ENCODE measurements around the gene CCNB2. TPM values are rescaled to one million over a fixed set of nuclear protein-coding genes. Genes with fewer than 3 reads are reported as not detected.
"Not testable (repeated sequence)": the region's sequence is repeated elsewhere in the genome, so short reads cannot be mapped to it uniquely, and the experiment has no call there.

The CCNB2 gene
- total RNA-seq, 1 donor from 2014 or later, result 5.9 TPM

DNA sequence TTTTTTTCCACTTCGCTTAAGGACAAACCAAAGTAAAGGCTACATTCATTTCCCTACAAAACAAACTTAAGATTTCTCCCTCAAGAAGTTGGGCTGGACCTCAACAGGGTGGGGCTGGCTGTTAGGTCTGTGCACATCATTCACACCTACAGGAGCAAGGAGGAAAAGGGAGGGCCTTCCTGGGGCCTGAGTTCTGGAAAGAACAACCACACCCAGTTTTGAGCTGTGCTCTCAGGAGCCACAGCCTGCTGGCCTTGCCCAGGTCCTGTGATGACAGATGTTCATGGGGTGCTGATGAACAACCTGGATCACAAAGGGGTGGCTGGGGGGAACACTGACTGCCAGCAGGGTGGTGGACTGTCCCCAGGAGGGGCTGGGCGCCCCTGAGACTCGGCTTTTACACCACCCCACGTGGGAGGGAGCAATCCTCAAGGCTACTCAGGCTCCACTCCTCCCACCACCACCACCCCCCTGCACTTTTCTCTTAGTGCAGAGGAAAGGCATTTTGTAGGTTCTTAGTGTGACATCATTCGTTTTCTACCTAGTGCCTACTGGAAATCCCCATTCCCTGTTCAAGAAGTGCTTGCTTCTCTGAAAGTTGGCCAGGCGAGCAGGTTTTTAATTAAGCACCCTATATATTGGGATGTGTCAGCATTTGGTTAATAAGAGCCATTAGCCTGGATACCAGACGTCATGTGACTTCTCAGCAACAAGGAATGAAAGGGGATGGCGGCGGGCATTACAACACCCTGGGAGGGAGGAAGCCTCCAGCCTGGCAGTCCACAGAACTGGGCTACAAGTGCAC is 35.7 kb downstream of the CCNB2 start:
- H3K4me1 ChIP-seq, result no peaks in the 10 kb centered on the region
- peaks cover 0 to 32% of the 10 kb centered on the region in 2 donors for H3K36me3 ChIP-seq
- no peaks in the 10 kb centered on the region for H3K27me3 ChIP-seq
- no peak for TF ChIP-seq POLR2A (IDR thresholded peaks at IDR 0.05)
- no peak for TF ChIP-seq POLR2AphosphoS5 (IDR thresholded peaks at IDR 0.05; ENCODE audit: insufficient read depth in 1 of 2, low read depth in 1 of 2)
- TF ChIP-seq, protein P1, sequence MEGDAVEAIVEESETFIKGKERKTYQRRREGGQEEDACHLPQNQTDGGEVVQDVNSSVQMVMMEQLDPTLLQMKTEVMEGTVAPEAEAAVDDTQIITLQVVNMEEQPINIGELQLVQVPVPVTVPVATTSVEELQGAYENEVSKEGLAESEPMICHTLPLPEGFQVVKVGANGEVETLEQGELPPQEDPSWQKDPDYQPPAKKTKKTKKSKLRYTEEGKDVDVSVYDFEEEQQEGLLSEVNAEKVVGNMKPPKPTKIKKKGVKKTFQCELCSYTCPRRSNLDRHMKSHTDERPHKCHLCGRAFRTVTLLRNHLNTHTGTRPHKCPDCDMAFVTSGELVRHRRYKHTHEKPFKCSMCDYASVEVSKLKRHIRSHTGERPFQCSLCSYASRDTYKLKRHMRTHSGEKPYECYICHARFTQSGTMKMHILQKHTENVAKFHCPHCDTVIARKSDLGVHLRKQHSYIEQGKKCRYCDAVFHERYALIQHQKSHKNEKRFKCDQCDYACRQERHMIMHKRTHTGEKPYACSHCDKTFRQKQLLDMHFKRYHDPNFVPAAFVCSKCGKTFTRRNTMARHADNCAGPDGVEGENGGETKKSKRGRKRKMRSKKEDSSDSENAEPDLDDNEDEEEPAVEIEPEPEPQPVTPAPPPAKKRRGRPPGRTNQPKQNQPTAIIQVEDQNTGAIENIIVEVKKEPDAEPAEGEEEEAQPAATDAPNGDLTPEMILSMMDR (IDR thresholded peaks at IDR 0.05), result no peak
- H3K27ac ChIP-seq, result no peak overlapping the region
- H3K9me3 ChIP-seq, result no peaks in the 10 kb centered on the region
- H3K4me3 ChIP-seq, result no peak overlapping the region
- intact Hi-C loops (cut with DNase I), result no loop called here
- no peak for DNase-seq (ENCODE audit: extremely low spot score in 2 of 2)

DNA sequence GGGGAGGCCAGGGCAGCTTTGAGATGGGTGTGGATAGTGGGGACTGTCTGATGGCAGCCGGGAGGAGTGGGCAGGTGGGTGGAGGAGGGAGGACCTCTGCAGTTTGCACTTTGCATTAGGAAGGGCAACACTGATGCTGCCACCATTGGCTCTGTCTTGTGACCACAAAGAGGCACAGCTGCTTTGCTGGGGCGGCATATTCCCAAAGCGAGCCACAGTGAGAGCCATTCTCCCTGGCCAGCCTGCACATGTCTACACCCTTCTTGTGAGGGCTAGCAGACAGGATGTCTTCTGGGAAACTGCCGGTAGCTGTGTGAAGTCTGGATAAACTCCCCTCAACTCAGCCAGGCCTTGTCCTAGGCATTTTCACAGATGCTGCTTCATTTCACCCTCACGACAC is 38.3 kb downstream of the CCNB2 start:
- intact Hi-C loops (cut with DNase I), result no loop called here
- Histone ChIP-seq H3K36me3 (peaks cover 0 to 8% of the 10 kb centered on the region in 2 donors), H3K9me3 (no peaks in the 10 kb centered on the region), H3K4me3 (no peak overlapping the region), H3K27me3 (no peaks in the 10 kb centered on the region), H3K4me1 (no peaks in the 10 kb centered on the region), H3K27ac (no peak overlapping the region)
- TF ChIP-seq POLR2AphosphoS5 (IDR thresholded peaks at IDR 0.05; ENCODE audit: insufficient read depth in 1 of 2, low read depth in 1 of 2), result no peak
- TF ChIP-seq, protein P1 (IDR thresholded peaks at IDR 0.05), result no peak
- TF ChIP-seq POLR2A (IDR thresholded peaks at IDR 0.05), result no peak
- DNase-seq (ENCODE audit: extremely low spot score in 2 of 2), result no peak

DNA sequence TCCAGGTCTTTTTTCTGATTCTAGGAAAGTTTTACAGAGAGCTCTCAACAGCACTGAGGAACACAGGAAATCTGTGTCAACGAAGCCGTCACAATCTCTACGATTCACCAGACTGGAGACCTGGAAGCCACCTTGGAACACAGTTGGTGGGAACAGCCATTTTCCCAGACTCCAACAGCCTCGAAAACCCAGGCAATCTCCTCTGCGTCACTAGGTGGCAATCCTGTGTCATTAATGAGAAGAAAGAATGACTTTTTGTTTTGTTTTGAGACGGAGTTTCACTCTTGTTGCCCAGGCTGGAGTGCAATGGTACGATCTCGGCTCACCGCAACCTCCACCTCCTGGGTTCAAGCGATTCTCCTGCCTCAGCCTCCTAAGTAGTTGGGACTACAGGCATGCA is 39.6 kb downstream of the CCNB2 start:
- H3K27ac ChIP-seq; intact Hi-C loops (cut with DNase I); H3K27me3 ChIP-seq; H3K36me3 ChIP-seq; DNase-seq (ENCODE audit: extremely low spot score in 2 of 2); H3K4me3 ChIP-seq; H3K9me3 ChIP-seq; H3K4me1 ChIP-seq: not testable (repeated sequence)
- TF ChIP-seq, protein P1 (IDR thresholded peaks at IDR 0.05), result peak in 1 of 3 experiments; percentile 7

DNA sequence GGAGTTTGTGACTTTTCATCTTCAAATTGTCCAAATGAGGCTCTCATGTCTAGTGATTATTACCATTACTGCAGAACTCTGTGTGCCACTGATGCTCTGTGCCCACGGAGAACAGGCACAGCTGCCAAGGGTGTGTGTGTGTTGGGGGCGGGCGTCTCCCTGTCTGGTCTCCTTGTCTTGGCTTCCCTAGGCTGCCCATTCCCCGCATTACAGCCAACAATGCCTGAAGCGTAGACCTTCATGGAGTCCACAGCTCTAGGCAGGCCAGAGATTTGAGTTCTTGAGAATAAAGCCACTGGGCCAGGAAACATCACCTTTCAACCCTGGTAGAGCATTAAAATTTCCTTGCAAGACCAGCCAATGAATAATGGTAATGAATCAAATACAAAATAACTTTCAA is 42.7 kb downstream of the CCNB2 start:
- peaks cover 8% of the 10 kb centered on the region for H3K4me1 ChIP-seq
- no peak for DNase-seq (ENCODE audit: extremely low spot score in 2 of 2)
- H3K9me3 ChIP-seq, result no peaks in the 10 kb centered on the region
- no peaks in the 10 kb centered on the region for H3K27me3 ChIP-seq
- no peak overlapping the region for H3K27ac ChIP-seq
- H3K4me3 ChIP-seq, result no peak overlapping the region
- intact Hi-C loops (cut with DNase I), result no loop called here
- TF ChIP-seq, protein P1 (IDR thresholded peaks at IDR 0.05), result no peak
- TF ChIP-seq POLR2AphosphoS5 (IDR thresholded peaks at IDR 0.05; ENCODE audit: insufficient read depth in 1 of 2, low read depth in 1 of 2), result no peak
- TF ChIP-seq POLR2A (IDR thresholded peaks at IDR 0.05), result no peak
- peaks cover 0 to 20% of the 10 kb centered on the region in 2 donors for H3K36me3 ChIP-seq

DNA sequence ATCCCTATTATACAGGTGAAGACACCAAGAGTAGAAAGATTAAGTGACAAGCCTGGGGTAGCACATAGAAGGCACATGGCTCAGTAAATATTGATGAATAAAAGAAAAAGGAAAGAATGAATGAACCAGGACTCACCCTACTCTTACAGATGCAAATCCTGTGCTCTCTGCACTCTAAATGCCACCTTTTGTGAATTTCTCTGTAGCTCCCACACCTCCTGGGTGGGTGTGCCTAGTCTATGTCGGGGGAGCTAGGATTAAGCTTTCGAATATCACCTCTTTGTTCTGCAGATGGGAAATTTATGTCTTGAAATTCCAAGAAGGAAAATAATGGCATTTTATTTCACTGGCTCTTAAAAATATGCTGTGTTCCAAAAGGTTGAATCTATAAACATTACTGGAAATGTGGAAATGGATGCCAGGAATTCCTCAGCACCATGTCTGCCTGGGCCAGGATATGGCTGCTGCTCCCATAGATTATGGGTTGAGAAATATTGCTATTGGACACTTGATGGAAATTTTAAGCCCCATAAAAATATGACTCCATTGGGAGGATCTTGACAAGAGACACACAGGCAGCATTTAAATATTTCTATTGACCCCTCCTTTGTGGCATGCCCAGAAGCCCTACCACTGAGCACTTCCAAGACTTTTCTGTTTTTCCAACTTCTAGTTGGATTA is 43.3 kb downstream of the CCNB2 start:
- no peak overlapping the region for H3K4me3 ChIP-seq
- H3K4me1 ChIP-seq, result peaks cover 8% of the 10 kb centered on the region
- peaks cover 0 to 26% of the 10 kb centered on the region in 2 donors for H3K36me3 ChIP-seq
- no peak for TF ChIP-seq POLR2A (IDR thresholded peaks at IDR 0.05)
- no peak for TF ChIP-seq POLR2AphosphoS5 (IDR thresholded peaks at IDR 0.05; ENCODE audit: insufficient read depth in 1 of 2, low read depth in 1 of 2)
- TF ChIP-seq, protein P1 (IDR thresholded peaks at IDR 0.05), result no peak
- DNase-seq (ENCODE audit: extremely low spot score in 2 of 2), result no peak
- no peak overlapping the region for H3K27ac ChIP-seq
- H3K9me3 ChIP-seq, result no peaks in the 10 kb centered on the region
- intact Hi-C loops (cut with DNase I), result no loop called here
- H3K27me3 ChIP-seq, result no peaks in the 10 kb centered on the region
